A673 (cell line): ENCODE data around the gene ST6GAL2. TPM values are rescaled to one million over a fixed set of nuclear protein-coding genes. Genes with fewer than 3 reads are reported as not detected.

Source experiments
- BruUV-seq: library from RNA; stranded (reverse); fragments of 400-500 nt; replicated peaks from 2 replicates; lab custom pipeline; 2021; lab: Mats Ljungman, UMichigan
- CTCF ChIA-PET: fragments of 300-600 bp; sonication (Branson Sonifier 250); formaldehyde crosslinking; loops from one replicate; lab custom pipeline; 2022; ENCODE audit warnings: antibody characterized with exemption; lab: Charles Lee
- POLR2A ChIA-PET: fragments of 300-600 bp; sonication (Branson Sonifier 250); formaldehyde crosslinking; loops from one replicate; lab custom pipeline; 2022; ENCODE audit warnings: antibody characterized with exemption; ENCODE audit not compliant: low non-redundant PET; lab: Charles Lee
- DNase-seq: peaks from one replicate; pipeline ENCODE4 v3.0.0-alpha.2; 2015; ENCODE audit warnings: low spot score
- H3K27ac ChIP-seq: fragments of 200-600 bp; sonication (generic); 2 replicates; pipeline ENCODE4 v1.5.1; 2016; ENCODE audit warnings: mixed run types, low read depth, mild to moderate bottlenecking, mixed read lengths, antibody characterized with exemption, low read length; ENCODE audit not compliant: poor library complexity, severe bottlenecking
- H3K27me3 ChIP-seq: fragments of 200-600 bp; sonication (generic); replicated peaks from 2 replicates; pipeline ENCODE4 v1.6.1; 2017; ENCODE audit warnings: mixed run types, low read depth, mild to moderate bottlenecking, mixed read lengths, antibody characterized with exemption, low read length; ENCODE audit not compliant: insufficient read depth, poor library complexity
- H3K36me3 ChIP-seq: fragments of 200-600 bp; sonication (generic); 2 replicates; pipeline ENCODE4 v1.6.1; 2016; ENCODE audit warnings: mixed run types, mild to moderate bottlenecking, mixed read lengths, antibody characterized with exemption, low read length; ENCODE audit not compliant: insufficient read depth, poor library complexity, severe bottlenecking
- H3K4me1 ChIP-seq: fragments of 200-600 bp; sonication (generic); 2 replicates; pipeline ENCODE4 v1.6.1; 2017; ENCODE audit warnings: mixed run types, mild to moderate bottlenecking, mixed read lengths, antibody characterized with exemption, low read length; ENCODE audit not compliant: insufficient read depth, poor library complexity, severe bottlenecking
- H3K4me3 ChIP-seq: fragments of 200-600 bp; sonication (generic); 2 replicates; pipeline ENCODE4 v1.5.1; 2016; ENCODE audit warnings: low read depth, mixed run types, mild to moderate bottlenecking, mixed read lengths, low read length; ENCODE audit not compliant: poor library complexity, severe bottlenecking
- H3K9me3 ChIP-seq: fragments of 200-600 bp; sonication (generic); 2 replicates; pipeline ENCODE4 v1.6.1; 2016; ENCODE audit warnings: mixed run types, low read depth, mild to moderate bottlenecking, mixed read lengths, antibody characterized with exemption, low read length; ENCODE audit not compliant: poor library complexity, severe bottlenecking
- CTCF ChIP-seq: fragments of 300-800, 200-600 bp; sonication (generic); conservative IDR thresholded peaks from 2 replicates; pipeline ENCODE4 v1.5.1; 2017; ENCODE audit warnings: low read depth, mild to moderate bottlenecking, antibody characterized with exemption, low read length, moderate library complexity, mixed read lengths
- EZH2 ChIP-seq: fragments of 200-600 bp; sonication (generic); IDR thresholded peaks from 2 replicates; pipeline ENCODE4 v1.6.1; 2017; ENCODE audit warnings: borderline replicate concordance, low read depth, mild to moderate bottlenecking, mixed read lengths, antibody characterized with exemption, low read length; ENCODE audit not compliant: poor library complexity, severe bottlenecking
- intact Hi-C: fragments of 100-400 bp; cut with micrococcal nuclease; formaldehyde crosslinking; loops from one replicate; pipeline ENCODE4 v1.10.0; 2022; ENCODE audit not compliant: unreplicated experiment
- total RNA-seq: library from RNA; stranded (reverse); gene quantifications from 2 replicates; pipeline ENCODE4 v1.2.3, GENCODE V29; 2021

Gene ST6GAL2
- total RNA-seq, 1 experiment from 2014 or later = 0.56 TPM

- H3K27ac ChIP-seq = no peak overlapping the region
- H3K27me3 ChIP-seq = no peaks in the 10 kb centered on the region
- ChIA-PET CTCF (no interaction called here), POLR2A (no interaction called here)
- TF ChIP-seq CTCF (no peak), EZH2 (no peak)
- no peaks in the 10 kb centered on the region for H3K36me3 ChIP-seq
- intact Hi-C loops = no loop called here
- no peaks in the 10 kb centered on the region for H3K9me3 ChIP-seq
- no TSS peak for BruUV-seq
- no peak overlapping the region for H3K4me3 ChIP-seq
- no peak for DNase-seq
- no peaks in the 10 kb centered on the region for H3K4me1 ChIP-seq
Measured at GRCh38 chr2:106827158-106827557, 58.8 kb downstream of the ST6GAL2 start.

- intact Hi-C loops = no loop called here
- Histone ChIP-seq H3K27me3 (no peaks in the 10 kb centered on the region), H3K4me1 (no peaks in the 10 kb centered on the region), H3K4me3 (no peak overlapping the region), H3K9me3 (no peaks in the 10 kb centered on the region), H3K27ac (no peak overlapping the region), H3K36me3 (no peaks in the 10 kb centered on the region)
- POLR2A ChIA-PET = no interaction called here
- no TSS peak for BruUV-seq
- TF ChIP-seq EZH2 (no peak), CTCF (no peak)
- no peak for DNase-seq
- CTCF ChIA-PET = no interaction called here
Measured at GRCh38 chr2:106825161-106825560, 60.8 kb downstream of the ST6GAL2 start.

GRCh38 chr2:106816974-106817373, 69.0 kb downstream of the ST6GAL2 start:
- H3K9me3 ChIP-seq = peaks cover 4% of the 10 kb centered on the region
- no peak for TF ChIP-seq CTCF
- no peak for TF ChIP-seq EZH2
- intact Hi-C loops = no loop called here
- CTCF ChIA-PET = no interaction called here
- H3K4me3 ChIP-seq = no peak overlapping the region
- no peak for DNase-seq
- no peaks in the 10 kb centered on the region for H3K36me3 ChIP-seq
- no TSS peak for BruUV-seq
- H3K27ac ChIP-seq = no peak overlapping the region
- POLR2A ChIA-PET = no interaction called here
- no peaks in the 10 kb centered on the region for H3K27me3 ChIP-seq
- H3K4me1 ChIP-seq = no peaks in the 10 kb centered on the region
